Choroid plexus epithelial cell (primary cell): Measurements from ENCODE around the gene NPR3.

ENCODE experiments used
- DNase-seq: peaks from one replicate; pipeline ENCODE4 v3.0.0-alpha.2; 2010; ENCODE audit warnings: low read depth
- H3K4me3 ChIP-seq: 2 replicates; pipeline ENCODE4 v1.5.1; 2011; ENCODE audit warnings: low read depth, mild to moderate bottlenecking, control low read depth, low read length, moderate library complexity
- TF ChIP-seq, protein P1 (sequence below): conservative IDR thresholded peaks from 2 replicates; pipeline ENCODE4 v1.5.1; 2011; ENCODE audit warnings: low read depth, mild to moderate bottlenecking, control low read depth, inconsistent platforms, low read length, moderate library complexity

The NPR3 gene

GRCh38 chr5:32679218-32679617 lies 31.9 kb upstream of the NPR3 start:
- H3K4me3 ChIP-seq, result no peak overlapping the region
- peak; percentile 7 for DNase-seq
- TF ChIP-seq, protein P1, sequence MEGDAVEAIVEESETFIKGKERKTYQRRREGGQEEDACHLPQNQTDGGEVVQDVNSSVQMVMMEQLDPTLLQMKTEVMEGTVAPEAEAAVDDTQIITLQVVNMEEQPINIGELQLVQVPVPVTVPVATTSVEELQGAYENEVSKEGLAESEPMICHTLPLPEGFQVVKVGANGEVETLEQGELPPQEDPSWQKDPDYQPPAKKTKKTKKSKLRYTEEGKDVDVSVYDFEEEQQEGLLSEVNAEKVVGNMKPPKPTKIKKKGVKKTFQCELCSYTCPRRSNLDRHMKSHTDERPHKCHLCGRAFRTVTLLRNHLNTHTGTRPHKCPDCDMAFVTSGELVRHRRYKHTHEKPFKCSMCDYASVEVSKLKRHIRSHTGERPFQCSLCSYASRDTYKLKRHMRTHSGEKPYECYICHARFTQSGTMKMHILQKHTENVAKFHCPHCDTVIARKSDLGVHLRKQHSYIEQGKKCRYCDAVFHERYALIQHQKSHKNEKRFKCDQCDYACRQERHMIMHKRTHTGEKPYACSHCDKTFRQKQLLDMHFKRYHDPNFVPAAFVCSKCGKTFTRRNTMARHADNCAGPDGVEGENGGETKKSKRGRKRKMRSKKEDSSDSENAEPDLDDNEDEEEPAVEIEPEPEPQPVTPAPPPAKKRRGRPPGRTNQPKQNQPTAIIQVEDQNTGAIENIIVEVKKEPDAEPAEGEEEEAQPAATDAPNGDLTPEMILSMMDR, result no peak

DNA sequence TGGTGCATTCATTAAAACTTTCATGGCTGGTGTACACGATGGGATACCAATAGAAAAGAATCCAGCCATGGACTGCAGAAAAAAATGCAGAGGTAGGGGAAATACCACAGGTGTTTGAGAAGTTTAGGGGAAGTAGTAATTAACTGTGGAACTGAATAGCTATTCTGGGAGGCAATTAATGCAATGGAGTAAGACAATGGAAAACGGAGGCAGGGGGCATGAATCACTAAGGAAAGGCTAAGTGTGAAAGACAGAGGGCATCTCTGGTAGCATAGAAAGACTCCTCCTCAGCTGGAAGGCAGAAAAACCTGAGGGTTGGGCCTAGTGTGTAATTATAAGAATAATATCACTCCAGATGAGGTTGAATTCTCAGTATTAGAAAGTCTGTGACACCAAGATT lies 30.9 kb upstream of the NPR3 start:
- TF ChIP-seq, protein P1, result no peak
- no peak for DNase-seq
- no peak overlapping the region for H3K4me3 ChIP-seq

DNA sequence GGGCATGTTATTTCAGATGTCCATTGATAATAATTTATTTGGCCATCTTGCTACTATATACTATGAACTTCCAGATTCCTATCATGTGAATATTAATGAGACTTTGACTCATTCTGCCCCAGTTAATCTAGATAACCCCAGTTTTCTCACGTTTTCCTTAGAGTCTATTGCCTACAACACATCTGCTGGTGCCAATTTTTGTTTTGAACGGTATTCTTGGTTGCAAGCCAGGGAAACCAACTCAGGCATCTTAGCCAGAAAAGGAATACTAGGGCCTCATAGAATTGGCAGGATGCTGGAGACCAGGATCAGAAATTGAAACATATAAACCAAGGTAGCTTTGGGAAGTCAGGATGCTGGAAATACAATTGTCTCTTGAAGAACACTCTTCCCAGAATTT lies 28.0 kb upstream of the NPR3 start:
- TF ChIP-seq, protein P1, result no peak
- H3K4me3 ChIP-seq, result no peak overlapping the region
- no peak for DNase-seq

GRCh38 chr5:32684260-32684659 lies 26.9 kb upstream of the NPR3 start:
- TF ChIP-seq, protein P1, result no peak
- no peak overlapping the region for H3K4me3 ChIP-seq
- DNase-seq, result no peak

DNA sequence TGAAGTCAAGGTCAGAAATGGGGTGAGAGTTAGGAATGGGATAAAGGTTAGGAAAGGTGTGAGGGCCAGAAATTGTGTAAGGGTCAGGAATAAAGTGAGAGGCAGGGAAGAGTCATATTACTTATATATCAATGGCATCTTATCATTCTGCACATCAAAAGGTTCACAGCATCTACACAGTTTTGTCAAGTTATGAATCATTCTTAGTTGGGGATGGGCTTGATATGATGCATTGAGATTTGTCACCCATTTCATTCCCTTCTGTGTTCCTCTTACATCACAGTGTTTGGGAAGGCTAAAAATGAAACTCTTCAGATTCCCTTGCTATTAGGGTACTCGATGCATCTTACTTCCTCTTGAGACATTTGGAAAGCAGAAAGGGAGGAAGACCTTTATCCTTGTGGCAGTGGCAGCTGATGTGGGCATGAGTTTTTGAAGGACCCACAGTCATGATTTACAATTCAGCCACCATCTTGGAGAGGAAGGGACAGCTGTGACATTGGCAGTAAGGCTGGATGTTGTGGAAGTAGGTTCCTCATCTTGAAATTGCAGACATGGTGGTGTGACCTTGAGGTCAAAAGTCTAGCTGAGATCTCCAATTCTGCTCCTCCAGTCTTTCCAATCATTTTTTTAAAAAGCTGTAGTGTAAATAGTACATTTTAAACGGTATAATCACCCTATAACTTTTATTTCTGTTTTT lies 24.2 kb upstream of the NPR3 start:
- H3K4me3 ChIP-seq, result no peak overlapping the region
- TF ChIP-seq, protein P1, result no peak
- DNase-seq, result no peak

DNA sequence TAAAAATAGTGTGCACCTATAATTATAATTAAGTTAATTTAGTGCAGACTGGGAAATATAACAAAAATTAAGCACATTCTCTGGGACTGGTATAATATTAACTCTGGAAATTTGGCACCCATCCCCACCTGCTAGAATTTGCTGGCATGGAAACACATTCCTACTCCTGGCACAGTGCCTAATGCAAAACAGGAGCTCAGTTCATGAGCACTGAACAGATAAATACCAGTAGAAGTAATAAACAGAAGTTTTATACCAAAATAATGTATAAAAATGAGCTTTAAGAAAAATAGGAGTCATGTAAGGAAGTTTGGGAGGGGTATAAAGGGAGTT lies 23.7 kb upstream of the NPR3 start:
- DNase-seq, result peak; percentile 62
- TF ChIP-seq, protein P1, result no peak
- no peak overlapping the region for H3K4me3 ChIP-seq

- H3K4me3 ChIP-seq, result no peak overlapping the region
- DNase-seq, result peak; percentile 34
- TF ChIP-seq, protein P1, result peak; percentile 59
Observed at GRCh38 chr5:32690153-32690552, 21.0 kb upstream of the NPR3 start.
